ENCODE measurements around the gene MYH11.

Gene MYH11

GRCh38 chr16:15775663-15776304 lies 81.0 kb downstream of the MYH11 start:
- TF ChIP-seq CTCF (IDR thresholded peaks at IDR 0.05; ENCODE audit: low read depth, low read length), result no peak
- peak in 1 of 2 donors; percentile 41 for DNase-seq (ENCODE audit: low read depth in 2 of 2)
- no peak overlapping the region for H3K4me3 ChIP-seq (replicated peaks in 1 of 2; ENCODE audit: low read depth in 2 of 2, low read length in 2 of 2)

GRCh38 chr16:15775209-15775608 lies 81.6 kb downstream of the MYH11 start:
- DNase-seq (ENCODE audit: low read depth in 2 of 2), result peak in 1 of 2 donors; percentile 48
- H3K4me3 ChIP-seq (replicated peaks in 1 of 2; ENCODE audit: low read depth in 2 of 2, low read length in 2 of 2), result no peak overlapping the region
- TF ChIP-seq CTCF (IDR thresholded peaks at IDR 0.05; ENCODE audit: low read depth, low read length), result no peak

- DNase-seq (ENCODE audit: low read depth in 2 of 2), result peak in 1 of 2 donors; percentile 39
- H3K4me3 ChIP-seq (replicated peaks in 1 of 2; ENCODE audit: low read depth in 2 of 2, low read length in 2 of 2), result no peak overlapping the region
- TF ChIP-seq CTCF (IDR thresholded peaks at IDR 0.05; ENCODE audit: low read depth, low read length), result no peak
Measured at GRCh38 chr16:15773968-15774367, 82.9 kb downstream of the MYH11 start.

GRCh38 chr16:15772579-15773293 lies 84.1 kb downstream of the MYH11 start:
- no peak overlapping the region for H3K4me3 ChIP-seq (replicated peaks in 1 of 2; ENCODE audit: low read depth in 2 of 2, low read length in 2 of 2)
- TF ChIP-seq CTCF (IDR thresholded peaks at IDR 0.05; ENCODE audit: low read depth, low read length), result no peak
- DNase-seq (ENCODE audit: low read depth in 2 of 2), result no peak

GRCh38 chr16:15771694-15772093 lies 85.1 kb downstream of the MYH11 start:
- no peak overlapping the region for H3K4me3 ChIP-seq (replicated peaks in 1 of 2; ENCODE audit: low read depth in 2 of 2, low read length in 2 of 2)
- no peak for TF ChIP-seq CTCF (IDR thresholded peaks at IDR 0.05; ENCODE audit: low read depth, low read length)
- DNase-seq (ENCODE audit: low read depth in 2 of 2), result no peak

- no peak for TF ChIP-seq CTCF (IDR thresholded peaks at IDR 0.05; ENCODE audit: low read depth, low read length)
- no peak overlapping the region for H3K4me3 ChIP-seq (replicated peaks in 1 of 2; ENCODE audit: low read depth in 2 of 2, low read length in 2 of 2)
- DNase-seq (ENCODE audit: low read depth in 2 of 2), result peak; percentile 77 to 89
Measured at GRCh38 chr16:15770512-15770911, 86.3 kb downstream of the MYH11 start.
